GM12875 (cell line): Measurements from ENCODE around the gene C1orf216.

Experiments
- H3K4me3 ChIP-seq: one replicate; pipeline ENCODE4 v1.5.1; 2011; ENCODE audit warnings: low read depth, low read length, control low read depth
- TF ChIP-seq, protein P1 (sequence below): IDR thresholded peaks from 2 replicates; pipeline ENCODE4 v1.5.1; 2011; ENCODE audit warnings: low read depth, mild to moderate bottlenecking, control low read depth, inconsistent platforms, low read length, moderate library complexity, borderline replicate concordance; ENCODE audit not compliant: insufficient read depth

C1orf216 gene

DNA sequence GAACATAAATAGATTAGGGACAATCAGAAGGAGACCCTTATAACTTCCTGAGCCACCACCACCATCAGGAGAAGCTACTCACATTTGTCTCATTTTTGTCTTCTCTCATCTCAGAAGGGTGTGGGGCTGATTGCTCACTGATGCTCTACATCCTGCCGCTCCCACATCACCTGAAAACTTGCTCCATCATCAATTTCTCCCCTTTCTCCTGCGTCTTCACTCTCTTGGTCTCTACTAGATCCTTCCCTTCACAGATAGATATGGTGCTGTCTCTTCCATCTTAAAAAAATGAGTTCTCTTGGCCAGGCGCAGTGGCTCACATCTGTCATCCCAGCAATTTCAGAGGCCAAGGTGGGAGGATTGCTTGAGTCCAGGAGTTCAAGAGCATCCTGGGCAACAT, 38.4 kb downstream of the C1orf216 start:
- TF ChIP-seq, protein P1, sequence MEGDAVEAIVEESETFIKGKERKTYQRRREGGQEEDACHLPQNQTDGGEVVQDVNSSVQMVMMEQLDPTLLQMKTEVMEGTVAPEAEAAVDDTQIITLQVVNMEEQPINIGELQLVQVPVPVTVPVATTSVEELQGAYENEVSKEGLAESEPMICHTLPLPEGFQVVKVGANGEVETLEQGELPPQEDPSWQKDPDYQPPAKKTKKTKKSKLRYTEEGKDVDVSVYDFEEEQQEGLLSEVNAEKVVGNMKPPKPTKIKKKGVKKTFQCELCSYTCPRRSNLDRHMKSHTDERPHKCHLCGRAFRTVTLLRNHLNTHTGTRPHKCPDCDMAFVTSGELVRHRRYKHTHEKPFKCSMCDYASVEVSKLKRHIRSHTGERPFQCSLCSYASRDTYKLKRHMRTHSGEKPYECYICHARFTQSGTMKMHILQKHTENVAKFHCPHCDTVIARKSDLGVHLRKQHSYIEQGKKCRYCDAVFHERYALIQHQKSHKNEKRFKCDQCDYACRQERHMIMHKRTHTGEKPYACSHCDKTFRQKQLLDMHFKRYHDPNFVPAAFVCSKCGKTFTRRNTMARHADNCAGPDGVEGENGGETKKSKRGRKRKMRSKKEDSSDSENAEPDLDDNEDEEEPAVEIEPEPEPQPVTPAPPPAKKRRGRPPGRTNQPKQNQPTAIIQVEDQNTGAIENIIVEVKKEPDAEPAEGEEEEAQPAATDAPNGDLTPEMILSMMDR = no peak
- H3K4me3 ChIP-seq = no peak overlapping the region

- TF ChIP-seq, protein P1 = no peak
- H3K4me3 ChIP-seq = no peak overlapping the region
Measured at GRCh38 chr1:35675773-35676172, 42.9 kb downstream of the C1orf216 start.

DNA sequence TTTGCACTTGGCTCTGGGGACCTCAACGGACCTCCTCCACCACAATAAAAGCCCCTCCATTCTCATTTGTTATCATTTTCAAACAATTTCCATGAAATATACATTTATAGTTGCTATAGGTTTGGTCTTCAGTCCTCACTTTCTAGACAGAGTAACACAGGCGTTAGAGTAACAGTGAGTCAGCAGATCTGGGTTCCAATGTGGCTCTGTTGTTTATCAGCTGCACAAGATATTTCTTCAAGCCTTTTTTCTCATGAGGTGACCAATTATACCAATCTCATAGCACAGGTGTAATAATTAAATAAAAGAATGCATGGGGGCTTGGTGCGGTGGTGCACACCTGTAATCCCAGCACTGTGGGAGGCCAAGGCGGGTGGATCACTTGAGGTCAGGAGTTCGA, 44.6 kb downstream of the C1orf216 start:
- TF ChIP-seq, protein P1 = no peak
- H3K4me3 ChIP-seq = no peak overlapping the region

GRCh38 chr1:35672116-35672515, 46.6 kb downstream of the C1orf216 start:
- H3K4me3 ChIP-seq = no peak overlapping the region
- TF ChIP-seq, protein P1 = no peak

DNA sequence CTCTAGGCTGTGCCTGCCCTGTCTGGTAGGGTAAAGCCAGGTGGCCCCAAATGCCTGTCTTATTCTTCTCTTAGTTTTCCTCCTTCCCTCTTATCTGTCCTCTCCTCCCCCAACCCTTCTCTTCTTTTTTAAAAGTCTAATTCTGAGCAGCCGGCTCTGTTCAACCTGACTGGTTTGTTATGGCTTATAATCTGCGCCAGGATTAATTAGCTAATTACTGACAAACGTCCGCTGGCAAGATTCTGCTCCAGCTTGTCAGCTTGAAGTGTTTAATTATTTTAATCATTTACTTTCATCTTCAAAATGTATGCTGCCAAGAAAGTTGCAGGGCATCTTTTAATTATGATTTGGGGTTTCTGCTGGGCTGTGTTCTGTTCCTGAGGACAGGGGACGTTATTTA, 50.2 kb downstream of the C1orf216 start:
- H3K4me3 ChIP-seq = no peak overlapping the region
- TF ChIP-seq, protein P1 = no peak

DNA sequence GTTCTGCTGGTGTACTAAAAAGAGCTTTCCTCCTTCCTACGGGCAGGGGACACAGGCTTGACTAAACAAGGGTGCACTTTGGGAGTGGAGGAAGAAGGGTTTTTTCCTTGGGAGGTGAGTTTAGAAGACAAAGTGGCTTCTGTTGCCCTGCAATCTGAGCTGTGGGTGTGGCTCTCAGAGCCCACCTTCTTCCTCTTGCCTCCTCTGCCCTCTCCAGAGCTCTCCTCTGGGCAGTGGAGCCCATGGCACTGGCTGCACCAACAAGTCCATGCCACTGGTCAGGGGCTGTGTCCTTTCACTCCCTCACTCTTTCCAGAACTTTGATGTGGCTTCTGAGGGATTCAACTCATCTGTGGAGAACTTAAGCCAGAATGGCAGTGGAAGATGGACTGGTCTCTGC, 51.8 kb downstream of the C1orf216 start:
- no peak overlapping the region for H3K4me3 ChIP-seq
- TF ChIP-seq, protein P1 = no peak

DNA sequence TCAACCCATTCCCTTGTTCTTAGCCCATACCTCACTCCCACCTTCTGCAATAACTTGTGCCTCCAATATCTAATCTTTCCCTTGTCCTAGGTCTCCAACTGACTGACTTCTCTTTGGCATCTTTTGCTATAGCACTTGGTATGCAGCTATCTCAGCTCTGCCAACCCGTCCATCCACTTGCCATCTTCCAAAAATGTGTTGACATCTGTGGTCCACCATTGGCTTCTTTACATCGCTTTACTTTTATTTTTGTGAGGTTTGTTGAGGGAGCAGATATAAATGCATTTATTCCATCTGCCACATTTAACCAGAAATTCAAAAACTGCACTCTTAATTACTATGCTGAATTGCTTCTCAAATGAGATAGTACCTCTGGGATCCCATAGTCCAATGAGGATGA, 52.5 kb downstream of the C1orf216 start:
- H3K4me3 ChIP-seq = no peak overlapping the region
- TF ChIP-seq, protein P1 = no peak
